HEK293 (cell line): ENCODE results near the gene MRPL54.

ENCODE experiments used
- BCL11B ChIP-seq: fragments of 450-650 bp; formaldehyde crosslinking; IDR thresholded peaks from 2 replicates; pipeline ENCODE4 v1.5.1; 2016; ENCODE audit warnings: low read depth, missing biosample characterization, missing genetic modification characterization
- EGR2 ChIP-seq: fragments of 450-650 bp; formaldehyde crosslinking; IDR thresholded peaks from 2 replicates; pipeline ENCODE4 v1.5.1; 2016; ENCODE audit warnings: low read depth, missing biosample characterization, missing genetic modification characterization
- GLIS1 ChIP-seq: fragments of 450-650 bp; formaldehyde crosslinking; IDR thresholded peaks from 2 replicates; pipeline ENCODE4 v1.5.1; 2016; ENCODE audit warnings: missing biosample characterization, missing genetic modification characterization
- OSR2 ChIP-seq: fragments of 450-650 bp; formaldehyde crosslinking; IDR thresholded peaks from 2 replicates; pipeline ENCODE4 v1.5.1; 2016; ENCODE audit warnings: missing biosample characterization, missing genetic modification characterization
- PRDM4 ChIP-seq: fragments of 450-650 bp; formaldehyde crosslinking; IDR thresholded peaks from 2 replicates; pipeline ENCODE4 v1.5.1; 2017; ENCODE audit warnings: missing biosample characterization, missing genetic modification characterization
- ZBTB44 ChIP-seq: fragments of 450-650 bp; IDR thresholded peaks from 2 replicates; pipeline ENCODE4 v1.5.1; 2018; ENCODE audit warnings: missing biosample characterization, mild to moderate bottlenecking, missing genetic modification characterization
- ZBTB49 ChIP-seq: fragments of 450-650 bp; formaldehyde crosslinking; IDR thresholded peaks from 2 replicates; pipeline ENCODE4 v1.5.1; 2016; ENCODE audit warnings: missing biosample characterization, missing genetic modification characterization, low read depth
- ZNF266 ChIP-seq: fragments of 450-650 bp; formaldehyde crosslinking; IDR thresholded peaks from 2 replicates; pipeline ENCODE4 v1.5.1; 2016; ENCODE audit warnings: missing biosample characterization, missing genetic modification characterization, low read depth
- ZNF394 ChIP-seq: fragments of 450-650 bp; formaldehyde crosslinking; IDR thresholded peaks from 2 replicates; pipeline ENCODE4 v1.5.1; 2016; ENCODE audit warnings: missing biosample characterization, missing genetic modification characterization, mild to moderate bottlenecking, moderate library complexity, borderline replicate concordance
- ZNF416 ChIP-seq: fragments of 450-650 bp; formaldehyde crosslinking; IDR thresholded peaks from 2 replicates; pipeline ENCODE4 v1.5.1; 2016; ENCODE audit warnings: missing biosample characterization, missing genetic modification characterization
- ZNF501 ChIP-seq: fragments of 450-650 bp; formaldehyde crosslinking; IDR thresholded peaks from 2 replicates; pipeline ENCODE4 v1.5.1; 2016; ENCODE audit warnings: missing biosample characterization, missing genetic modification characterization
- ZNF548 ChIP-seq: fragments of 450-650 bp; formaldehyde crosslinking; IDR thresholded peaks from 2 replicates; pipeline ENCODE4 v1.5.1; 2016; ENCODE audit warnings: missing biosample characterization, missing genetic modification characterization
- ZNF558 ChIP-seq: fragments of 450-650 bp; formaldehyde crosslinking; IDR thresholded peaks from 2 replicates; pipeline ENCODE4 v1.5.1; 2016; ENCODE audit warnings: missing biosample characterization, missing genetic modification characterization
- ZNF561 ChIP-seq: fragments of 450-650 bp; IDR thresholded peaks from 2 replicates; pipeline ENCODE4 v1.5.1; 2018; ENCODE audit warnings: missing biosample characterization, missing genetic modification characterization, borderline replicate concordance
- ZNF585B ChIP-seq: fragments of 450-650 bp; formaldehyde crosslinking; IDR thresholded peaks from 2 replicates; pipeline ENCODE4 v1.5.1; 2016; ENCODE audit warnings: missing biosample characterization, missing genetic modification characterization
- ZNF621 ChIP-seq: fragments of 450-650 bp; formaldehyde crosslinking; IDR thresholded peaks from 2 replicates; pipeline ENCODE4 v1.5.1; 2017; ENCODE audit warnings: missing biosample characterization, missing genetic modification characterization
- ZNF626 ChIP-seq: fragments of 450-650 bp; sonication (Bioruptor Pico); formaldehyde crosslinking; IDR thresholded peaks from 2 replicates; pipeline ENCODE4 v1.5.1; 2018; ENCODE audit warnings: missing biosample characterization, missing genetic modification characterization, inconsistent platforms
- ZNF670 ChIP-seq: fragments of 450-650 bp; formaldehyde crosslinking; IDR thresholded peaks from 2 replicates; pipeline ENCODE4 v1.5.1; 2016; ENCODE audit warnings: missing biosample characterization, missing genetic modification characterization, low read depth
- ZNF707 ChIP-seq: fragments of 450-650 bp; formaldehyde crosslinking; IDR thresholded peaks from 2 replicates; pipeline ENCODE4 v1.5.1; 2016; ENCODE audit warnings: missing biosample characterization, missing genetic modification characterization
- ZNF747 ChIP-seq: fragments of 450-650 bp; formaldehyde crosslinking; IDR thresholded peaks from 2 replicates; pipeline ENCODE4 v1.5.1; 2016; ENCODE audit warnings: missing biosample characterization, missing genetic modification characterization
- ZSCAN16 ChIP-seq: fragments of 450-650 bp; formaldehyde crosslinking; IDR thresholded peaks from 2 replicates; pipeline ENCODE4 v1.5.1; 2016; ENCODE audit warnings: missing biosample characterization, missing genetic modification characterization
- ZSCAN23 ChIP-seq: fragments of 450-650 bp; formaldehyde crosslinking; IDR thresholded peaks from 2 replicates; pipeline ENCODE4 v1.5.1; 2016; ENCODE audit warnings: missing biosample characterization, missing genetic modification characterization
- ZSCAN5A ChIP-seq: fragments of 450-650 bp; formaldehyde crosslinking; IDR thresholded peaks from 2 replicates; pipeline ENCODE4 v1.5.1; 2016; ENCODE audit warnings: missing biosample characterization, missing genetic modification characterization
- ZXDB ChIP-seq: fragments of 450-650 bp; formaldehyde crosslinking; IDR thresholded peaks from 2 replicates; pipeline ENCODE4 v1.5.1; 2016; ENCODE audit warnings: missing biosample characterization, missing genetic modification characterization
- TF ChIP-seq, protein P1 (sequence below): fragments of 450-650 bp; formaldehyde crosslinking; IDR thresholded peaks from 2 replicates; pipeline ENCODE4 v1.5.1; 2016; ENCODE audit warnings: missing biosample characterization, missing genetic modification characterization
- TF ChIP-seq, protein P2 (sequence below): fragments of 450-650 bp; formaldehyde crosslinking; IDR thresholded peaks from 2 replicates; pipeline ENCODE4 v1.5.1; 2016; ENCODE audit warnings: missing biosample characterization, missing genetic modification characterization
- TF ChIP-seq, protein P3 (sequence below): fragments of 450-650 bp; formaldehyde crosslinking; IDR thresholded peaks from 2 replicates; pipeline ENCODE4 v1.5.1; 2017; ENCODE audit warnings: missing biosample characterization, missing genetic modification characterization

MRPL54 gene

GRCh38 chr19:3721131-3721886 is 41.2 kb upstream of the MRPL54 start (continued):
- TF ChIP-seq GLIS1 (peak; percentile 65), ZNF585B (tag by site-specific recombination) (no peak), EGR2 (tag by site-specific recombination) (peak; percentile 69), ZNF266 (tag by site-specific recombination) (no peak), ZXDB (tag by site-specific recombination) (peak; percentile 79), ZNF501 (peak; percentile 35; the same call in 1 of the 2 replicates), ZNF626 (no peak), ZBTB49 (tag by site-specific recombination) (no peak), ZSCAN5A (tag by site-specific recombination) (no peak; the same call in none of the 2 replicates), ZNF416 (tag by site-specific recombination) (no peak), ZNF747 (tag by site-specific recombination) (no peak), OSR2 (tag by site-specific recombination) (peak; percentile 44; the same call in 1 of the 2 replicates), ZSCAN16 (tag by site-specific recombination) (no peak), ZNF548 (tag by site-specific recombination) (no peak), PRDM4 (peak; percentile 100), ZNF558 (tag by site-specific recombination) (no peak), BCL11B (tag by site-specific recombination) (0 out of 2 replicates have a peak, but pooled peaks have one; percentile 28), ZNF561 (tag by site-specific recombination) (no peak; the same call in none of the 2 replicates), ZBTB44 (peak; percentile 81), ZNF670 (tag by site-specific recombination) (no peak), ZNF621 (no peak), ZNF707 (no peak), ZSCAN23 (tag by site-specific recombination) (peak; percentile 32; the same call in 1 of the 2 replicates), ZNF394 (tag by site-specific recombination) (peak; percentile 51; the same call in 1 of the 2 replicates)
- TF ChIP-seq, protein P1, sequence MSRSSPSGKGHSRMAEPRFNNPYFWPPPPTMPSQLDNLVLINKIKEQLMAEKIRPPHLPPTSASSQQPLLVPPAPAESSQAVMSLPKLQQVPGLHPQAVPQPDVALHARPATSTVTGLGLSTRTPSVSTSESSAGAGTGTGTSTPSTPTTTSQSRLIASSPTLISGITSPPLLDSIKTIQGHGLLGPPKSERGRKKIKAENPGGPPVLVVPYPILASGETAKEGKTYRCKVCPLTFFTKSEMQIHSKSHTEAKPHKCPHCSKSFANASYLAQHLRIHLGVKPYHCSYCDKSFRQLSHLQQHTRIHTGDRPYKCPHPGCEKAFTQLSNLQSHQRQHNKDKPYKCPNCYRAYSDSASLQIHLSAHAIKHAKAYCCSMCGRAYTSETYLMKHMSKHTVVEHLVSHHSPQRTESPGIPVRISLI (tag by site-specific recombination): no peak
- TF ChIP-seq, protein P2, sequence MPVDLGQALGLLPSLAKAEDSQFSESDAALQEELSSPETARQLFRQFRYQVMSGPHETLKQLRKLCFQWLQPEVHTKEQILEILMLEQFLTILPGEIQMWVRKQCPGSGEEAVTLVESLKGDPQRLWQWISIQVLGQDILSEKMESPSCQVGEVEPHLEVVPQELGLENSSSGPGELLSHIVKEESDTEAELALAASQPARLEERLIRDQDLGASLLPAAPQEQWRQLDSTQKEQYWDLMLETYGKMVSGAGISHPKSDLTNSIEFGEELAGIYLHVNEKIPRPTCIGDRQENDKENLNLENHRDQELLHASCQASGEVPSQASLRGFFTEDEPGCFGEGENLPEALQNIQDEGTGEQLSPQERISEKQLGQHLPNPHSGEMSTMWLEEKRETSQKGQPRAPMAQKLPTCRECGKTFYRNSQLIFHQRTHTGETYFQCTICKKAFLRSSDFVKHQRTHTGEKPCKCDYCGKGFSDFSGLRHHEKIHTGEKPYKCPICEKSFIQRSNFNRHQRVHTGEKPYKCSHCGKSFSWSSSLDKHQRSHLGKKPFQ: no peak
- TF ChIP-seq, protein P3, sequence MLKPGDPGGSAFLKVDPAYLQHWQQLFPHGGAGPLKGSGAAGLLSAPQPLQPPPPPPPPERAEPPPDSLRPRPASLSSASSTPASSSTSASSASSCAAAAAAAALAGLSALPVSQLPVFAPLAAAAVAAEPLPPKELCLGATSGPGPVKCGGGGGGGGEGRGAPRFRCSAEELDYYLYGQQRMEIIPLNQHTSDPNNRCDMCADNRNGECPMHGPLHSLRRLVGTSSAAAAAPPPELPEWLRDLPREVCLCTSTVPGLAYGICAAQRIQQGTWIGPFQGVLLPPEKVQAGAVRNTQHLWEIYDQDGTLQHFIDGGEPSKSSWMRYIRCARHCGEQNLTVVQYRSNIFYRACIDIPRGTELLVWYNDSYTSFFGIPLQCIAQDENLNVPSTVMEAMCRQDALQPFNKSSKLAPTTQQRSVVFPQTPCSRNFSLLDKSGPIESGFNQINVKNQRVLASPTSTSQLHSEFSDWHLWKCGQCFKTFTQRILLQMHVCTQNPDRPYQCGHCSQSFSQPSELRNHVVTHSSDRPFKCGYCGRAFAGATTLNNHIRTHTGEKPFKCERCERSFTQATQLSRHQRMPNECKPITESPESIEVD (tag by site-specific recombination): no peak
